ENCODE results near the gene RAPGEFL1. TPM values are rescaled to one million over a fixed set of nuclear protein-coding genes. Genes with fewer than 3 reads are reported as not detected.

RAPGEFL1 gene
- total RNA-seq, 2 experiments from 2014 or later = 4.4 to 4.6 TPM

- Mint-ChIP-seq H3K4me3 (no peak overlapping the region), H3K27me3 (no peaks in the 10 kb centered on the region), H3K27ac (peak overlapping the region; percentile 8), H3K4me1 (peaks cover 22% of the 10 kb centered on the region), H3K36me3 (peaks cover 41% of the 10 kb centered on the region), H3K9me3 (ENCODE audit: low read depth) (no peaks in the 10 kb centered on the region)
- CTCF ChIA-PET = interaction anchor here (1.2 to 1.7 kb wide), 3 partner anchors 11 to 45 kb away, joined by 3 to 7 read pairs (median 4); no protein-coding TSS in a partner anchor
- no peak for DNase-seq
- no peak for ATAC-seq
Observed at GRCh38 chr17:40157973-40158372, 19.3 kb upstream of the RAPGEFL1 start.

DNA sequence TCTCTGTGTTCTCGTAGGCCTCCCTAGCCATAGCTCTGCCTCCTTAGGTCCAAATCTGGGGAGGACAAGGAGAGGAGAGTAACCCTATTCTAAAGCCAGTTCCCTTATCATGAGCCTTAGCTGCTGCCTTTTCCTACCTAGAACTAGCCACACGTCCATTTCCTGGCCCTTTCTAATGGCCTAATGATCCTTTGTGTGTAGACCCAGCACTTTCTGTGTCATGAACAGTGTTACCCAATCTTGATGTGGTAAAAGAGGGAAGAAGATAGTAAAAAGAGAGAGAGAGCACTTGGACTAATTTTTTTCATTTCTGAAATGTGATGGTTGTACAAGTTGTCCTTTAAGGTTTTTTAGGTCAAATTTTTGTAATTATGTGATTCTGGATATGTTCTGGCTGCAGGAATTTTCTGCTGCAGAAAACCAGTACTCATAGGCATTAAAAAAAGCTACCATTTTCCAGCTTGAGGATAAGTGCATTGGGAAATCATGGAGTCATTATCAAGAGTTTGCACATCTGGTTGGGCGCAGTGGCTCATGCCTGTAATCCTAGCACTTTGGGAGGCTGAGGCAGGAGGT is 18.7 kb upstream of the RAPGEFL1 start:
- CTCF ChIA-PET = interaction anchor here (1.1 to 1.7 kb wide), 4 partner anchors 10 to 46 kb away, joined by 3 to 7 read pairs (median 4); no protein-coding TSS in a partner anchor
- no peaks in the 10 kb centered on the region for H3K9me3 Mint-ChIP-seq (ENCODE audit: low read depth)
- peaks cover 39% of the 10 kb centered on the region for H3K36me3 Mint-ChIP-seq
- ATAC-seq (no peak), DNase-seq (no peak)
- no peaks in the 10 kb centered on the region for H3K27me3 Mint-ChIP-seq
- peak overlapping the region; percentile 8 for H3K27ac Mint-ChIP-seq
- no peak overlapping the region for H3K4me3 Mint-ChIP-seq
- H3K4me1 Mint-ChIP-seq = peaks cover 17% of the 10 kb centered on the region

DNA sequence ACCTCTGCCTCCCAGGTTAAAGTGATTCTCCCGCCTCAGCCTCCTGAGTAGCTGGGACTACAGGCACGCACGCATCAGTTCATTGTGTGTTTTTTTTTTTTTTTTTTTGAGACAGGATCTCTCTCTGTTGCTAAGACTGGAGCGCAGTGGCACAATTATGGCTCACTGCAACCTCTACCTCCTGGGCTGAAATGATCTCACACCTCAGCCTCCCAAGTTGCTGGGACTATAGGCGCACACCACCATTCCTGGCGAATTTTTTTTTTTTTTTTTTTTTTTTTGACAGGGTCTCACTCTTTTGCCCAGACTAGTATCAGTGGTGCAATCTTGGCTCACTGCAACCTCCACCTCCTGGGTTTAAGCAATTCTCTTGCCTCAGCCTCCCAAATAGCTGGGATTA is 17.8 kb upstream of the RAPGEFL1 start:
- no peak for DNase-seq
- Mint-ChIP-seq H3K9me3 (ENCODE audit: low read depth) (no peaks in the 10 kb centered on the region), H3K4me3 (no peak overlapping the region), H3K27ac (no peak overlapping the region), H3K4me1 (peaks cover 12% of the 10 kb centered on the region), H3K36me3 (peaks cover 40% of the 10 kb centered on the region), H3K27me3 (no peaks in the 10 kb centered on the region)
- CTCF ChIA-PET = interaction anchor here (1.0 to 1.1 kb wide), 2 partner anchors 9 to 12 kb away, joined by 3 to 4 read pairs; no protein-coding TSS in a partner anchor
- ATAC-seq = no peak

GRCh38 chr17:40167685-40168261 is 9.5 kb upstream of the RAPGEFL1 start:
- DNase-seq (no peak), ATAC-seq (no peak)
- Mint-ChIP-seq H3K4me1 (peaks cover 3% of the 10 kb centered on the region), H3K27me3 (no peaks in the 10 kb centered on the region), H3K27ac (no peak overlapping the region), H3K4me3 (no peak overlapping the region), H3K9me3 (ENCODE audit: low read depth) (no peaks in the 10 kb centered on the region), H3K36me3 (peaks cover 41% of the 10 kb centered on the region)
- CTCF ChIA-PET = interaction anchor here (0.9 to 5.4 kb wide), 29 partner anchors 10 to 154 kb away, joined by 3 to 120 read pairs (median 5); partner anchors contain the start of genes CASC3, MED24, NR1D1 and RAPGEFL1

DNA sequence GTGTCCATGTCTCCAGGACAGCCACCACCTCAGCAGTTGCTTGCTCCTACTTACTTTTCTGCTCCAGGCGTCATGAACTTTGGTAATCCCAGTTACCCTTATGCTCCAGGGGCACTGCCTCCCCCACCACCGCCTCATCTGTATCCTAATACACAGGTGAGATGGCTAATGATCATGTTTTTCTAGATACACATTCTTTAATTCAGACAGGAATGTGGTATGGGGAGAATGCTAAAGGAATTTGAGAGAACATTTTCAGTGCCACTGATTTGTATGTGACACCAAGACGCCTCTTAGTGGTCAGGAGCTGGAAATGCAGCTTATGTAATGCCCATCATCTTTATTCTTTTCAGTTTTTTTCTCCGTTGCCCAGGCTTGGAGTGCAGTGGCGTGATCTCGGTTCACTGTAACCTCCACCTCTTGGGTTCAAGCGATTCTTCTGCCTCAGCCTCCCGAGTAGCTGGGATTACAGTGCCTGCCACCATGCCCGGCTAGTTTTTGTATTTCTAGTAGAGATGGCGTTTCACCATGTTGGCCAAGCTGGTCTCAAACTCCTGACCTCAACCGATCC is 8.9 kb upstream of the RAPGEFL1 start:
- Mint-ChIP-seq H3K4me1 (peaks cover 3% of the 10 kb centered on the region), H3K36me3 (peaks cover 40% of the 10 kb centered on the region), H3K27ac (peak overlapping the region; percentile 53), H3K27me3 (no peaks in the 10 kb centered on the region), H3K9me3 (ENCODE audit: low read depth) (no peaks in the 10 kb centered on the region), H3K4me3 (no peak overlapping the region)
- DNase-seq (peak; percentile 56), ATAC-seq (peak; percentile 58)
- CTCF ChIA-PET = interaction anchor here (0.5 to 5.4 kb wide), 45 partner anchors 8 to 187 kb away, joined by 3 to 120 read pairs (median 4); partner anchors contain the start of genes CASC3, MED24, NR1D1 and PSMD3

- Mint-ChIP-seq H3K36me3 (peaks cover 34% of the 10 kb centered on the region), H3K27ac (no peak overlapping the region), H3K27me3 (no peaks in the 10 kb centered on the region), H3K4me1 (peaks cover 3% of the 10 kb centered on the region), H3K4me3 (no peak overlapping the region), H3K9me3 (ENCODE audit: low read depth) (no peaks in the 10 kb centered on the region)
- ATAC-seq (no peak), DNase-seq (no peak)
- CTCF ChIA-PET = interaction anchor here (0.8 to 5.4 kb wide), 4 partner anchors 21 to 58 kb away, joined by 3 to 120 read pairs (median 4); no protein-coding TSS in a partner anchor
Observed at GRCh38 chr17:40170325-40170724, 6.9 kb upstream of the RAPGEFL1 start.

DNA sequence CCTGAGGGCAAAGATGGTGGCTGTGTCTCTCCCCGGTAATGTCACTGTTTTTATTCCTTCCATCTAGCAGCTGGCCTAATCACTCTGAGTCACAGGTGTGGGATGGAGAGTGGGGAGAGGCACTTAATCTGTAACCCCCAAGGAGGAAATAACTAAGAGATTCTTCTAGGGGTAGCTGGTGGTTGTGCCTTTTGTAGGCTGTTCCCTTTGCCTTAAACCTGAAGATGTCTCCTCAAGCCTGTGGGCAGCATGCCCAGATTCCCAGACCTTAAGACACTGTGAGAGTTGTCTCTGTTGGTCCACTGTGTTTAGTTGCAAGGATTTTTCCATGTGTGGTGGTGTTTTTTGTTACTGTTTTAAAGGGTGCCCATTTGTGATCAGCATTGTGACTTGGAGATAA is 5.5 kb upstream of the RAPGEFL1 start:
- Mint-ChIP-seq H3K4me1 (peaks cover 6% of the 10 kb centered on the region), H3K4me3 (no peak overlapping the region), H3K9me3 (ENCODE audit: low read depth) (no peaks in the 10 kb centered on the region), H3K36me3 (peaks cover 31% of the 10 kb centered on the region), H3K27ac (no peak overlapping the region), H3K27me3 (no peaks in the 10 kb centered on the region)
- DNase-seq (no peak), ATAC-seq (no peak)
- CTCF ChIA-PET = no interaction called here

DNA sequence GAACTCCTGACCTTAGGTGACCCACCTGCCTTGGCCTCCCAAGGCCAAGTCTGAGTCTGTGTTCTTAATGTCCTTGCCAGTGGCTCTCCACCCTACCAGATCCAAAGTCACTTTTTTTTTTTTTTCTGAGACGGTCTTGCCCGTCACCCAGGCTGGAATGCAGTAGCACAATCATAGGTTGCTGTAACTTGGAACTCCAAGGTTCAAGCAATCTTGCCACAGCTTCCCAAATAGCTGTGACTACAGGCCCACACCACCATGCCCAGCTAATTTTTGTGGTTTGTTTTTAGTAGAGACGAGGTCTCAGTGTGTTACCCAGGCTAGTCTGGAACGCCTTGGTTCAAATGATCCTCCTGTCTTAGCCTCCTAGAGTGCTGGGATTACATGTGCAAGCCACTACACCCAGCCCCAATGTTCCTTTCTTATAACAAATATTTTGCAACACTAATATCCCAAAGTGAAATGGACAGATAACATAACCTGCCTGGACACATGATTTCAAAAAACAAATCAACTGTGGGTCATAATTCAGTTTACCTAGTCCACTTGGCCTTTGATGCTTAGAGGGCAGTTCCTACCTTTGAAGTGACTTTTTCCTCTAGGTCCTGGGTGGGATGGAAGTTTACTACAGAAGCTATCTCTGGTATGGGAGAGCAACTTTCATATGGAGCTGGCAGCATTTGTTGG is 4.0 kb upstream of the RAPGEFL1 start:
- Mint-ChIP-seq H3K36me3 (peaks cover 24% of the 10 kb centered on the region), H3K27ac (no peak overlapping the region), H3K4me1 (peaks cover 9% of the 10 kb centered on the region), H3K27me3 (no peaks in the 10 kb centered on the region), H3K9me3 (ENCODE audit: low read depth) (no peaks in the 10 kb centered on the region), H3K4me3 (no peak overlapping the region)
- ATAC-seq (no peak), DNase-seq (no peak)
- CTCF ChIA-PET = interaction anchor here (0.7 to 1.6 kb wide), 4 partner anchors 18 to 116 kb away, joined by 3 to 6 read pairs (median 4); no protein-coding TSS in a partner anchor

GRCh38 chr17:40173778-40174135 is 3.5 kb upstream of the RAPGEFL1 start:
- Mint-ChIP-seq H3K4me3 (no peak overlapping the region), H3K27ac (no peak overlapping the region), H3K36me3 (peaks cover 20% of the 10 kb centered on the region), H3K9me3 (ENCODE audit: low read depth) (no peaks in the 10 kb centered on the region), H3K4me1 (peaks cover 7% of the 10 kb centered on the region), H3K27me3 (no peaks in the 10 kb centered on the region)
- CTCF ChIA-PET = interaction anchor here (0.7 to 1.6 kb wide), 4 partner anchors 18 to 116 kb away, joined by 3 to 6 read pairs (median 4); no protein-coding TSS in a partner anchor
- ATAC-seq (no peak), DNase-seq (no peak)

GRCh38 chr17:40174514-40174913 is 2.8 kb upstream of the RAPGEFL1 start:
- Mint-ChIP-seq H3K27ac (no peak overlapping the region), H3K4me1 (peaks cover 7% of the 10 kb centered on the region), H3K36me3 (peaks cover 14% of the 10 kb centered on the region), H3K9me3 (ENCODE audit: low read depth) (no peaks in the 10 kb centered on the region), H3K27me3 (no peaks in the 10 kb centered on the region), H3K4me3 (no peak overlapping the region)
- CTCF ChIA-PET = interaction anchor here (1.5 to 6.3 kb wide), 5 partner anchors 7 to 61 kb away, joined by 4 to 39 read pairs (median 6); partner anchors contain the start of gene WIPF2
- DNase-seq (no peak), ATAC-seq (no peak)

GRCh38 chr17:40175928-40176753 is 1.1 kb upstream of the RAPGEFL1 start:
- no peaks in the 10 kb centered on the region for H3K27me3 Mint-ChIP-seq
- H3K4me3 Mint-ChIP-seq = no peak overlapping the region
- no peak for DNase-seq
- peaks cover 7% of the 10 kb centered on the region for H3K4me1 Mint-ChIP-seq
- H3K9me3 Mint-ChIP-seq (ENCODE audit: low read depth) = no peaks in the 10 kb centered on the region
- ATAC-seq = no peak
- H3K27ac Mint-ChIP-seq = no peak overlapping the region
- peaks cover 10% of the 10 kb centered on the region for H3K36me3 Mint-ChIP-seq
- CTCF ChIA-PET = interaction anchor here (0.8 to 6.3 kb wide), 9 partner anchors 8 to 554 kb away, joined by 3 to 39 read pairs (median 4); partner anchors contain the start of gene WIPF2

- CTCF ChIA-PET = interaction anchor here (0.8 to 6.3 kb wide), 6 partner anchors 9 to 555 kb away, joined by 3 to 39 read pairs (median 8); no protein-coding TSS in a partner anchor
- H3K4me3 Mint-ChIP-seq = no peak overlapping the region
- no peaks in the 10 kb centered on the region for H3K9me3 Mint-ChIP-seq (ENCODE audit: low read depth)
- peak overlapping the region; percentile 17 for H3K27ac Mint-ChIP-seq
- H3K27me3 Mint-ChIP-seq = no peaks in the 10 kb centered on the region
- DNase-seq (no peak), ATAC-seq (peak; percentile 4)
- peaks cover 10% of the 10 kb centered on the region for H3K36me3 Mint-ChIP-seq
- H3K4me1 Mint-ChIP-seq = peaks cover 7% of the 10 kb centered on the region
Observed at GRCh38 chr17:40176754-40177110, 538 bp upstream of the RAPGEFL1 start.

All from activated CD8-positive, alpha-beta memory T cell treated with anti-CD3 and anti-CD28 coated beads, Interleukin-2, amount 10 ng/mL, durations not matched to agents 7 days and 5 days (primary cell).